Activated CD4-positive, alpha-beta T cell treated with anti-CD3 and anti-CD28 coated beads for 4 hours (primary cell): ENCODE data around the gene PIGQ.

ENCODE experiments used
- DNase-seq, 2 donors: peaks; one replicate each; pipeline ENCODE4 v3.0.0-alpha.2; 2020

The PIGQ gene

DNA sequence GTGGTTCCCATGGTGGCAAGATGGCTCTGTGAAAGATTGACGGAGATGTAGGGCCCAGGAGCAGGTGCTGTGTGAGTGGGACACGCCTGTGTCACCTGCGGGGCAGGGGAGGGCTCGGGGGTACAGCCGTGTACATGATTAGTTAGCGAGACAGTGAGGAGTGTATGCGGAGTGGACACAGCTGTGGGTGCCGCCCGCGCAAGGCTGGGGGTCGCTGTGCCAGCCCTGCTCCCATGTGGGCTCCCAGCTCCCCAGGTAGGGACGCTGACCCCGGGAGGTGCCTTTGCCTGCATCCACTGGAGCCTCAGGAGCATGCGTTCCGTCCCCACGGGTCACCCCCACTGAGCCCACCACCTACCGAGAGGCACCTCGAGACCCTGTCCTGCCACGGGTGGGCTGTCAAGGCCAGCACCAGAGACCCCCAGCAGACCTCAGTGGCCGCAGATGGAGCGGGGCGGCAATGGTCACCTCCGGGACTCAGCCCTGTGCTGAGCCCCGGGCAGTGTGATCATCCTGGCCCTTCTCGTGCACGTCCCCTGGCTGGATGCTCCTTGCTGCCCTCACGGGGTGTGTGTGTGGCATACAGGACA lies 34.8 kb upstream of the PIGQ start:
- no peak for DNase-seq

DNA sequence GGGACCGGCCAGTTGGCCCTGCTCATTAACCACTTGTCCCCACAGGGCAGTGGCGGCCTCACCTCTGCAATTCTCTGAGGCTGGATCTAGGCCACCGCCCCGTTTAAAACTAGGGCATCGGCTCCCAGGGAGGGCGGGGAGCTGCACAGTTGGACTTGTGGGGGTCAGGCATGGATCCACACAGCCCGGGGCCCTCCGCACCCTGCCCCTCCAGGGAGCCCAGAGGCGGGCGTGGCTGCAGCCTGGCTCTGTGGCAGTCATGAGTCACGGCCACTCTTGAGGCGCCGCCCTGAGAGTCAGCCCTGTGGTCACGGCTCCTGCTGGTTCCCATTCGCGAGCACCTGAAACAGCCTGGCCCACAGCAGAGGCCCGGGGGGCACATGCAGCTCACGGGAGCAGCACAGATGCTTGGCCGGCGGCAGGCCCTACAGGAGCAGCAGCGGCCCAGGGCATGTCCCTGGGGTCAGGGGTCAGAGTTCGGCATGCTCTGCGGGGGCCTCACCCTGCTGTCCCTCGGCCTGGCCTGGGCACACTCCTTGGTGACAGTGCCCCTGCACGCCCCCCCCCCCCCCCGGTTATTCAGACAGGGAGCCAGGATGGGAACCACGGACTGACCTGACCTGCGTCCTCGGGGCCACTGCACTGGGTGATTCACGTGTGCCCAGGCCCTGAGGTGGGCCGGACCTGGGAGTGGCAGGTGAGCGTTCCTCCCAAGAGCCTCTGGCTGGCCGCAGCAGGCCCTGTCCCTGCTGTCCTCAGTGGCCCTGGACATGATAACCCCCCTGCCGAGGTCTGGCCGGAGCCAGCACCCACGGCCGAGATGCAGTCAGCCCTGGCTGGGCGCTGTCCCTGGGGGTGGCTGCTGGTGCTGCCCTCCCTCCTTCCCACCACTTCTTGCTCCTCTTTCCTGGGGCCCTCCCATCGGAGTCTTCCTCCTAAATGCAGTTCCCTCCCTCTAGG lies 34.0 kb upstream of the PIGQ start:
- DNase-seq, result no peak

DNA sequence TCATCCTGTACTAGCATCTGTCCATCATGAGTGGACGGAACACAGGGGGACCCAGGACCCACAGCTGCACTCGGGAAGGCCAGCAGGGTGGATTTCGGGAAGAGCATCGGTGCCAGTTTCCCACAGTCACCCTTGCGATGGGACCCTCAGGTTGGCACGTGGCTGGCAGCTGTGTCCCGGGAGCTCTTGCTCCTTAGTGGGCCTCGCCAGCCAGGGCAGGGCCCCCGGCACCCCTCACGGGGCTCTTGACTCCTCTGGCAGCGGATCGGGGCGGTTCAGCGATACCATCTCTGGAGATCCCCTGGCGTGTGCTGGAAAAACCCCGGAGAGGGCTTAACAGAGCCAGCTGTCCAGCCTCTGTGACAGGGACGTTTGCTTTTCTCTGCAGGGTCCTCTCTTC lies 33.0 kb upstream of the PIGQ start:
- no peak for DNase-seq

DNA sequence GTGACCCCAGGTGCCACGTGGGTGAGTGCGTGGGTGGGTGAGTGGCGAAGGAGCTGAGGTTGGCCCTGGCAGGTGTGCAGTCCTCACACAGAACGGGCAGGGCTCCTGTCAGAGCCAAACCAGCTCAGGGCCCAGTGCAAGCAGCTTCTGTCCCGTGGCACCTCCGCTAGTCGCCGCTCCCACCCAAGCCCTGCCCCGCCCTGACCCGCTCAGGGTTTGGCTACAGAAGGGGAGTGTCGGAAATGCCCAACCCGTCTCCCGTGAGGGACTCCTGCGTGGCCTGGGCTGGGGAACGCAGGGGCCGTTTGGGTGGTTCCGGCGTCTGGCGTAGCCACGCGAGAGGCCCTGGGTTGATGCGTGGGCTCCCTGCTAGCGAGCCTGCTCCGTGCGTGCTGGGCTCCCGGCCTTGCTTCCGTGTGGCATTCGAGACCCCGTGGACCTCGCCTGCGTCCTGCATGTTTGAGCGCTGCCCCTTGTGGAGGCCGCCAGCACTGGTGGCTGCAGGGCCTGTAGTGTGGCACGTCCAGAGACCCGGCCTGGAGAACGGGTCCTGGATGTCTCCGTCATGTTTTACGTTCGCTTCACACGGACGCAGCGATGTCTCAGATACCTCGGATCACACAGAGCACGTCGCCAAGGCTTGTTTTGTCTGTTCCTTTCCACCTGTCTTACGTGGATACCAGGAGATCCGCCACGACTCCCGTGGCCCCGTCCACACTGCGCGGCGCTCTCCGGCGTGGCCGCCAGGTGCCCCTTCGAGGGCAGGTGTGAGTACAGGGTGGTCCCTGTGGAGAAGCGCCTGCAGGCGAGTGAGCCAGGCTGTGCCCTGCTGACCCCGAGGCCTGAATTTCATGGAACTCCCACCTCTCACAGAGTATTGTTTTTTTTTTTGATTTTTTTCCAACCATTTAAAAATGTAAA lies 32.1 kb upstream of the PIGQ start:
- peak in 1 of 2 donors; percentile 42 for DNase-seq

DNA sequence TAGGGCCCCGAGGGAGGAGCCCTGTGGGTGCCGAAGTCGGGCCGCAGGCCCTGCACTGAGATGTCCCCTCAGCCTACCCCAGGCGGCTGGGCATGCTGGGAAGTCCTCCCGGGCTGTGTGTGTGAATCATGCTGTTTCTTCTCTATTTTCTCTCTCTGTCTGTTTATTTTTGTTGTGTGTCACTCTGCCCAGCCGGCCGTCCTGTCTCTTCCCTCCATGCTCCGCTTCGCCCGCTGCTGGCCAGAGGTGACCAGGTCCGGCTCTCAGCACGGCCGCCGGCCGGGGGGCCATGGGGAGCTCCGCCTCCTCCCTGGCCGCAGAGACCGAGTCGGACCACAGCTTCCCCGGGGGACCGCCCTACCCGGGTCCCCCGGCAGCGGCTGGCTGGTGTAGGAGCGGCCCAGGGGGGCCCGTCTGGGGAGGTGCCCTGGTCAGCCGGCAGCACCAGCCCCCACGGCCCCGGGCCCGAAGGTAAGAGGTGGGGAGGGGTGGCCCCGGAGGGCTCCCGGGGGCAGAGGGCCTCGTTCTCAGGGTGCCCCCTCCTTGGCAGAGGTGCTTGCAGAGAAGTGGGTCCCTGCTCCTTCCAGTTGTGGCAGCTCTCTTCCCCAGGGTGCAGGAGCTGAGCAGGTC lies 29.8 kb upstream of the PIGQ start:
- DNase-seq, result no peak

DNA sequence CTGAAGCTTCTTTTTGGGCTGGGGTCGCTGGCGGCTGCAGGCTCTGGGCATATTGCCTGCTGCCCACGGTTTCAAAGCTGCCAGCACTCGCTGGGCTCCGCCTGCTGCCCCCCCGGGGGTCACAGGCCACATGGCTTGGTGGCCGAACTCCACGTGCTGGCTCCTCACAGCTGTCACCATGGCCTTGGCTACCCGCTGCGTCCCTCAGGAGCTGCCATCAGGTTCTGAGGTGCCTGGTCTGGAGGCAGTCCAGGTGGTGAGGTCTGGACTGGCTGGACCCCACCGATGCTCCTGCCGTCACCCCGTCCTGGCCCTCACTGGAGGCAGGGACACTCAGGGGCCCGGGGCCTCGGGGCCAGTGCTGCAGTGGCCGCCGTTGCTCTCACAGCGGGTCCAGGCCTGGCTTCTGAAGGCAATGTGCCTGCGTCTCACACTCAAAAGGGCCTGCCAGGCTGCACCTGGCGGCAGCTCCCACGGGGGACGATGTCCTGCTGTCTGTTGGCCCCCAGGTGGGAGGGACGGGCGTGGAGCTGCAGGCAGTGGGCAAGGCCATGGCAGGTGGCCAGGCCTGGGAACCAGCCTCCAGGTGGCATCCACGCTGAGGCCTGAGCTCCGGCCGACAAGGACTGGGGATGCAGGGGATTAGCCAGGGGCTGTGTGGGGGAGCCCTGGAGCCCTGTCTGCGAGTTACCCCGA lies 29.0 kb upstream of the PIGQ start:
- DNase-seq, result no peak

DNA sequence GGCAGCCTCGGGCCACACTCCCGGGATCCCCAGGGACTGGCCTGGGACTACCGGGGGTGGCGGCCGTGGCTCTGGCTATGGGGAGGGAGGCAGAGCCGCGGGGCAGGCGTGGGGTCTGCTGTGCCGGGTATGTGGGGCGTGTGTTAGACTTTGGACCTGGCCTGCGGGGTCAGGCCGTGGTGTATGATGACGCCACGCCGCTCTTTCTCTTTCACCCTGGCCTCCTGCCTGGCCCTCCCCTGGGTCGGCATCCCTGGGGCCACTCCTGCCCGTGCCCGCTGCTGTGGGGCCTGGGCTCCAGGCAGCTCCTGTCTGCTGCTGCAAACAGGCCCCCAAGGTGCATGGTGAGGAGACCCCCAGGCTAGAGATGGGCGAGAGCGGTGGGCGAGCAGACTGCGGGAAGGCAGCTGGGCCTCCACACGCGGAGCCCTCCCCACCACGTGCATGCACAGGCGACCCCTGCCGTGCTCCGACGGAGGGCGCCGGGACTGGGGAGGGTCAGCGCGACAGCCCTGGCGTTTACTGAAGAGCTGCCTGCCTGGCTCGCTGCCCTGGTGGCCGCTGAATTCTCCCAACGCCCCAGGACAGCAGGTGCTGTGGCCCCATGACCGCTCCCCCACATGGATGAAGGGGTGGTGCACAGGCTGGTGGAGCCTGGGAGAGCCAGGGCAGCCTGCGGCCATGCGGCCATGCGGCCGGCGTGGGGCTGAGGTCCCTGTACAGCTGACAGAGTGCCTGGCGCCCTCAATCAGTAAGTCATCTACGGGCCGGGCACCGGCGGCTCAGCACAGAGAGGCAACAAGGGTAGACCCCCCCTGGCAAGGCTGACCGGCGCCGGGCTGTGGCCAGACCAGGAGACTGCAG lies 26.2 kb upstream of the PIGQ start:
- no peak for DNase-seq

DNA sequence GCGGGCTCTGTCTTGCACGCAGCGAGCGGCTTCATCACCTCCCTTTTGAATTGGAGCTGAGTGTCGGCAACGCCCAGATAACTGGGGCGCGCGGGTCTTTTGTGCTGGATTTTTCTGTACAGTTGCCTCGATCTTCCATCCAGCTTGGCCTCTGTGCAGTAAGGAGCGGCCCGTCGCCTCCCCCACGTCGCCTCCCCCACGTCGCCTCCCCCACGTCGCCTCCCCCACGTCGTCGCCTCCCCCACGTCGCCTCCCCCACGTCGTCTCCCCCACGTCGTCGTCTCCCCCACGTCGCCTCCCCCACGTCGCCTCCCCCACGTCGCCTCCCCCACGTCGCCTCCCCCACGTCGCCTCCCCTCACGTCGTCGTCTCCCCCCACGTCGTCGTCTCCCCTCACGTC lies 25.3 kb upstream of the PIGQ start:
- DNase-seq, result no peak

DNA sequence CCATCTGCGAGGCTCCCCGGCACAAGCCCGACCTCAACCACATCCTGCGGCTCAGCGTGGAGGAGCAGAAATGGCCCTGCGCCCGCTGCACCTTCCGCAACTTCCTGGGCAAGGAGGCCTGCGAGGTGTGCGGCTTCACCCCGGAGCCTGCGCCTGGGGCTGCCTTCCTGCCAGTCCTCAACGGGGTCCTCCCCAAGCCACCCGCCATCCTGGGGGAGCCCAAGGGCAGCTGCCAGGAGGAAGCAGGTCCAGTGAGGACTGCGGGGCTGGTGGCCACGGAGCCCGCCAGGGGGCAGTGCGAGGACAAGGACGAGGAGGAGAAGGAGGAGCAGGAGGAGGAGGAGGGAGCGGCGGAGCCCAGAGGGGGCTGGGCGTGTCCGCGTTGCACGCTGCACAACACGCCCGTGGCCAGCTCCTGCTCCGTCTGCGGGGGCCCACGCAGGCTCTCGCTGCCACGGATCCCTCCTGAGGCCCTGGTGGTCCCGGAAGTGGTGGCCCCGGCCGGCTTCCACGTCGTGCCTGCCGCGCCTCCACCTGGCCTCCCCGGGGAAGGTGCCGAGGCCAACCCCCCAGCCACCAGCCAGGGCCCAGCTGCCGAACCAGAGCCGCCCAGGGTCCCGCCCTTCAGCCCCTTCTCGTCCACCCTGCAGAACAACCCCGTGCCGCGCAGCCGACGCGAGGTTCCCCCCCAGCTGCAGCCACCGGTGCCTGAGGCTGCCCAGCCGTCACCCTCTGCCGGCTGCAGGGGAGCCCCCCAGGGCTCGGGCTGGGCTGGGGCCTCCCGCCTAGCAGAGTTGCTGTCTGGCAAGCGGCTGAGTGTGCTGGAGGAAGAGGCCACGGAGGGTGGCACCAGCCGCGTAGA lies 22.6 kb upstream of the PIGQ start:
- DNase-seq, result peak; percentile 29 to 52

DNA sequence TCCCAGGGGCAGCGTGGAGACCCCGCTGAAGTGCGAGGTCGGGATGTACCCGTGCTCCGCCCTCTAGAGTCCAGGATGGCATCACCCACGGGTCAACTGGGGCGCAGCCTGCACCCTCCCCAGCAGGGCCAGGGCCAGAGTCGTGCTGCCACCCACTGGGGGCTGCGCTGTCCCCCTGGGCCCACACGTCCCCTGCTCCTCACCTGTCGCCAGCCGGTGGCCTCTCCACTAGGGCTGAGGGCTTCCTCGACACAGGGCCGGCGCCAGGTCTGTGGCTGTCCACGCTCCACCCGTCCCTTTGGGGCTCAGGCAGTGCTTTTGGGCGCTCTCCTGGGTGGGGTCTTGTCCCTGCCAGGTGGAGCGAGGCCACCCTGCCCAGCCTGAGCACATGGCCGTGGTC lies 21.2 kb upstream of the PIGQ start:
- DNase-seq, result no peak

DNA sequence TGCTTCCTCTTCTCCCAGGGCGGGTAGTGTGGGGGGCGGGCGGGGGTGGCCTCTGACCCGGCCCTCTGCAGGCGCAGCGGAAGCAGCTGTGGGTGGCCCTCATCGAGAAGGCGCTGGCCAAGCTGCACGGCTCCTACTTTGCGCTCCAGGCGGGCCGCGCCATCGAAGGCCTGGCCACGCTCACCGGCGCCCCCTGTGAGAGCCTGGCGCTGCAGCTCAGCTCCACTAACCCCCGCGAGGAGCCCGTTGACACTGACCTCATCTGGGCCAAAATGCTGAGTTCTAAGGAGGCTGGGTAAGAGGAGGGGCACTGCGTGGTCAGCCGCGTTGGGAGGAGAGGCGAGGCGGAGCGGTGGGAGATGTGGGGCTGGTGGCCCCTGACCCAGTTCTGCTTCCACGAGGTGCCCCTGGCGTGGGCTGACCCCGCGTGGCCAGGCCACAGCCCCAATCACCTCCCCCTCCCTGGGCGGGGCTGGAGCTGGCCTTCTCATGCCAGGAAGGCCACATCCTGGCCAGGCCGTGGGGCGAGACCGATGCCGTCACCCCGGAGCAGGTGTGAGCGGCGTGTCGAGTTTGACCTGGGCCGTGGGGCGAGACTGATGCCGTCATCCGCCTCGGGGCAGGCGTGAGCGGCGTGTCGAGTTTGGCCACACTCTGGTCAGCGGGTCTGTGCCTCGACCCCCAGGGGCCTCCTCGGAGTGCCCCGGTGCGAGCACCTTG lies 20.1 kb upstream of the PIGQ start:
- no peak for DNase-seq

DNA sequence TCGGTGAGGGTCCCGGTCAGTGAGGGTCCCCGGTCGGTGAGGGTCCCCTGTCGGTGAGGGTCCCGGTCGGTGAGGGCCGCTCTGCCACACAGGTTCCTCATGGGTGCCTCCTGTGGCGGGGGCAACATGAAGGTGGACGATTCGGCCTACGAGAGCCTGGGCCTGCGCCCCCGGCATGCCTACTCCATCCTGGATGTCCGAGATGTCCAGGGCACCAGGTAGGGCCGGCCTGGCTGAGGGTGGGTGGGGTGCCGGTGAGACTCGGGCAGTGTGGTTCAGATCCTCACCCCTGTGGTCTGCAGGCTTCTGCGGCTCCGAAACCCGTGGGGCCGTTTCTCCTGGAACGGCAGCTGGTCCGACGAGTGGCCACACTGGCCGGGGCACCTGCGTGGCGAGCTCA lies 18.6 kb upstream of the PIGQ start:
- DNase-seq, result no peak

DNA sequence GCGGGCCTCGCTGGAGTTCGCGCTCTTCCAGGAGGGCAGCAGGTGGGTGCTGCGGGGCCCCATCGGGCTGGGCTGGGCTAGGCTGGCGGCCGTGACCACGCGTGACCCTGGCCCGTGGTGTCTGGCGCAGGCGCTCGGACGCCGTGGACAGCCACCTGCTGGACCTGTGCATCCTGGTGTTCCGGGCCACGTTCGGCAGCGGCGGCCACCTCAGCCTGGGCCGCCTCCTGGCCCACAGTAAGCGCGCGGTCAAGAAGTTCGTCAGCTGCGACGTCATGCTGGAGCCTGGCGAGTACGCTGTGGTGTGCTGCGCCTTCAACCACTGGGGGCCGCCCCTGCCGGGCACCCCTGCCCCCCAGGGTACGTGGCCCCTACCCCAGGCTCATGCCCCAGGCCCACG lies 17.6 kb upstream of the PIGQ start:
- DNase-seq, result no peak

DNA sequence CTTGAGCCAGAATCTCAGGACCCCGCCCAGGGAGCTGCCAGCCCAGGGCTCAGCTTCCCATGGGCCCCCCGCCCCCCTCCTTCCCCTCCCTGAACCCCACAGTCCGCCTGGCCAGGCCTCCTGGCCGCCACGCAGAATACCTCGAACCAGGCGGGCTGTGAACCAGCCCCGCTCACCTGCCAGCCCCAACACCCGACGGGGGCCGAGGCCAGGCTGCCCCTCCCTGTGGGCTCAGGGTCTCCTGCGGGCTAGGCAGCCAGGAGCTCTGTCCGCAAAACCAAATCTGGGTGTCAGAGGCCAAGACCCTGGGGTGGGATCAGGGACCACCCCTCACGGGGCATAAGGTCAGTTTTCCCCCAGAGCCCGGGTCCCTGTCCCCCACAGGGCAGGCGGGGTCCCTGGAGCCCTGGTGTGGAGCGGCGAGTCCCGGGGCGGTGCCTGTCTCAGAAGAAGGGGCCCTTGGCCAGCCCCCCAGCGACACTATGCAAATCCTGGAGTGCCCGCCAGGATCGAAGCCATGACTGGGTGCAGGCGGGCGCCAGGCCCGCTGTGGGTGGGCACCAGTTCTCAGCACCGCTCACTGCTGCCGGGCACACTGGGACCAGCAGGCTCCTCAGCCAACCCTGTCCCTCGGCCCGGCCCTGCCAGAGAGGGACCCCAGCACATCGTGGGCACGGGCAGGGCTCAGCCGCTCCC lies 16.0 kb upstream of the PIGQ start:
- DNase-seq, result no peak

DNA sequence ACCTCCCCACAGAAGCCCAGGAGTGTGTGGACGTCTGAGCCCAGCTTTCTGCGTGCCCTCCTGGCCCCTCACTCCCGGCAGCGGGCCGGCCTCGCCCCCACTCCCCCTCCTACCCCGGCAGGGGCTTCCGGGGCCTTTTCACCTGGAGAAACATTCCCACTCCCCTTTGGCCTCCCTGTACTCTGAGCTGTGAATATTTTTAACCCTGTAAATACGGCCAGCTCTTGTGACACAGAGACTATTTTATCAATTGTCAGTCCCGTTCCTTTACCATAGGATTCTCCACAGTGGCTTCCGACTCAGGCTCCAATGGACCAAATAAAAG lies 15.5 kb upstream of the PIGQ start:
- DNase-seq, result no peak

DNA sequence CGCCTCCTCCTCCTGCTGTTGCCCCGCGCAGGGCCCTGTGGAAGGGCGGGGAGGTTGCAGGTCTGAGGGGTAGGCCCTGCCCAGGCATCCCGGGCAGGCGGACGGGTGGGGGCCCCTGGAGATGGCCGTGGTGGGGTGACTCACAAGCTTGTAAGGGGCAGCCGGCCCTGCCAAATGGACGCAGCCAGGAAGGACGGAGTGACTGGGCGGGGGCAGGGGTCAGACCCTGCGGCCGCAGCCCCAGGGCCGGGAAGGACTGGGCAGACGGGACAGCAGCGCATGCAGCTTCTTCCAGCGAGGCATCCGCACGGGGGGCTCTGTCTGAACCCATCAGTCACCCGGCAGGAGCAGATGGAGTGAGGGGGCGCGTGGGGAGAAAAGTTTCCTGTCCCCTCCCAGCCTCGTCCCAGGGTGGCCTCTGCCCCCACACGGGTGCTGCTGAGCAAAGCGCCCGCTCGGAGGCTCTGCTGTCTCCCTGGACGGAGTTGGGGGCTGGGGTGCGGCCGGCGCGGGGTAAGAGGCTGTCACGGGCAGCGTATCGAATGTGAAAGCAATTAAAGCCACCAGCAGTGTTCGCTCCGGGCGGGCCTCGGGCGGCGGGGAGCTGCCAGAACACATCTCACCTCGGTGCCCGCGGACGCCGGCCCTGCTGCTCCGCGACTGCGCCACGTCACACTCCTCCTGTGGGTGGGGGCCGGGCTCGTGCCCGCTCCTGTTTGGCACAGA lies 15.0 kb upstream of the PIGQ start:
- no peak for DNase-seq

DNA sequence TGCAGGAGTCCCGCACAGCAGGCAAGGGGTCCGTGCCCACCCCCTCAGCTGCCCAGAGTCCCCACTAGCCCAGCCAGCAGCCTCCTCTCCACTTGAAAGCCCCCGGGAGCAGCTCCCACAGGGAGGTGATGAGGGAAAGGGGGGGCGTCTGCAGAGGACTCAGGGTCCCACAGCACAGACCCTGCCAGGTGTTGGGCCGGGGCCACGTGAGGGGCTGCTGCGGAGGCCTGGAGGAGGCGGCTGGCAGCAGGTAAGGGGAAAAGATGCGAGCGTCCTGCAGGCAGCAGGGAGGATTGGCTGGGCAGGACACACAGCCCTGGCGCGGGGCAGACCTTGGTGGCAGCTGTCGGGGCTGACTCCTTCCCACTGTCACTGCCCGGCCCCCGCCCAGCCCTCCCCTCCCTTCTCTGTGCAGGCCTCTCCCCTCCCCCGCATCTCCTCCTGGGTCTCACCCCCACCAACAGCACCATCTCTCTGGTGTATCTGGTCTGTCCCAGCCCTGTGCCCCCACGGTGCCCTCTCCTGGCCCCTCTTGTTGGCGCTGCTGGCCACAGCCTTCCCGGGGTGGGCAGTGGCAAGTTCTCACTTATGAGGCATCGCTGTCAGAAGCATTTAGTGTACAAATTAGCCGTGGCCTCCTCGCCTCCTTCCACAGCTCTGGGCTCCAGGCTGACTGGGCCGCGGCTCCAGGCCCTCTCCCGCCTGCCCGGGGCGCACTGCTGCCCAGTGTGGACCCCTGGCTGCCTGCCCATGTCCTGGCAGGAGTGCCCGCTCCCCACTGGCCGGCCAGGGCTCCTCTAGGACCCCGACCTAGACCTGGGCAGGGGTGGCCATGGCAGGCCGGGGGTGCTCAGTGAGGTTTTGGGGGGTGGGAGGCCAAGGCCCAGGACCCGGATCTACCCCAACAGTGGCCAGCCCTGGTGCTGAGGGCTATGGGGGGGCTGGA lies 14.0 kb upstream of the PIGQ start:
- no peak for DNase-seq
